Heart right ventricle (tissue), 16 donors: ENCODE results near the gene SERPINA10. TPM values are rescaled to one million over a fixed set of nuclear protein-coding genes. Genes with fewer than 3 reads are reported as not detected.

Experiments used
- ATAC-seq, 8 donors: fragments of 200-7000 bp; cut with Tn5 transposase; one replicate each; pipeline ENCODE4 v1.9.1; 2020; ENCODE audit warnings: mild to moderate bottlenecking in 8 of 8, moderate library complexity in 8 of 8, moderate number of reproducible peaks in 1 of 8
- DNase-seq, 2 donors: peaks; one replicate each; pipeline ENCODE4 v3.0.0-alpha.2; 2020
- H3K27ac ChIP-seq, 10 donors: fragments of 200-600 bp; sonication (generic) in 2 of 10; one replicate each; pipeline versions ENCODE4 v1.5.0 to v1.8.0; 2020 to 2022; ENCODE audit warnings: mild to moderate bottlenecking in 3 of 10
- H3K27me3 ChIP-seq, 7 donors: fragments of 200-600 bp; one replicate each; pipeline ENCODE4 v1.8.0; 2021 to 2022; ENCODE audit warnings: mild to moderate bottlenecking in 2 of 7
- H3K36me3 ChIP-seq, 9 donors: fragments of 200-600 bp; sonication (generic) in 1 of 9; one replicate each; pipeline versions ENCODE4 v1.5.0 to v1.8.0; 2020 to 2022; ENCODE audit warnings: mild to moderate bottlenecking in 2 of 9
- H3K4me1 ChIP-seq, 9 donors: fragments of 200-600 bp; sonication (generic) in 1 of 9; one replicate each; pipeline versions ENCODE4 v1.5.0 to v1.8.0; 2020 to 2022; ENCODE audit warnings: mild to moderate bottlenecking in 4 of 9
- H3K4me3 ChIP-seq, 10 donors: fragments of 200-600 bp; sonication (generic) in 2 of 10; one replicate each; pipeline versions ENCODE4 v1.5.0 to v1.8.0; 2020 to 2022; ENCODE audit warnings: mild to moderate bottlenecking in 7 of 10, moderate library complexity in 2 of 10
- H3K9me3 ChIP-seq, 11 donors: fragments of 200-600 bp in 10 of 11; sonication (generic) in 2 of 11; one replicate each; pipeline versions ENCODE4 v1.5.0 to v1.8.0; 2013 to 2022; ENCODE audit warnings: mild to moderate bottlenecking in 2 of 11, control low read depth in 1 of 11, moderate library complexity in 1 of 11
- CTCF ChIP-seq, 9 donors: fragments of 200-600 bp; sonication (generic) in 2 of 9; IDR thresholded peaks; one replicate each; pipeline versions ENCODE4 v1.5.0 to v1.8.0; 2021 to 2022; ENCODE audit warnings: antibody characterized with exemption in 9 of 9, mild to moderate bottlenecking in 5 of 9, moderate library complexity in 1 of 9
- intact Hi-C, 10 donors: fragments of 100-400 bp; cut with DNase I; formaldehyde crosslinking; loops; one replicate each; pipeline versions ENCODE4 v1.11.1 to v1.14.2; 2022
- polyA plus RNA-seq, 2 donors: library from polyadenylated mRNA; stranded (reverse); fragments of 200-250 nt; gene quantifications; one replicate each; pipeline ENCODE4 v1.2.3, GENCODE V29; 2013
- total RNA-seq, 10 donors: library from RNA; stranded (reverse); fragmentation: NEBNext Ultra II Directional in 3 of 10; extraction: Animal tissue kit (Norgen Biotek cat#: 25700) in 3 of 10; gene quantifications; one replicate each; pipeline versions ENCODE4 v1.2.1 to v1.2.4, GENCODE V29; 2021 to 2023
- donor health status: Arrhythmogenic right ventricular cardiomyopathy.
- donor health status: ischemic (EF 13 %, LVEDD 7.1; RV severe dilation, severe dysfunction).
- donor health status: healthy with polysubstance abuse.
- donor health status: DM: no; HTN: yes; CAD: no.
- donor health status: DM: no; HTN: no; CAD: no.
- donor health status: ischemic (EF 25% LVEDD 6.9; RV normal size, moderate dysfunction).
- donor health status: ischemic (EF 25% LVEDD 5.7; RV mildly dilated, moderate dysfunction).
- donor health status: healthy.
- donor health status: DM: yes; HTN: yes; CAD: no.
- donor health status: Ischemic cardiomyopathy.
- donor health status: ischemic (EF 35%, LVEDD 5.7; RV mildly dilated, moderate dysfunction).
- donor health status: nonischemic (EF 11% LVEDD 7.7; RV severe dilation, severe dysfunction).
- donor health status: DM: yes; HTN: yes; CAD: no.
- donor health status: PGD.
- donor health status: ischemic (EF 29% LVEDD 5.4; RV normal size, mild dysfunction).
- donor health status: nonischemic (EF 23%, LVEDD 6.1; RV moderate dilation, normal function).

Gene SERPINA10
- total and polyA plus RNA-seq, 12 donors, result not detected

GRCh38 chr14:94237046-94237445 lies 56.0 kb downstream of the SERPINA10 start:
- Histone ChIP-seq H3K4me1 (no peaks in the 10 kb centered on the region), H3K4me3 (no peak overlapping the region), H3K27me3 (no peaks in the 10 kb centered on the region), H3K36me3 (no peaks in the 10 kb centered on the region), H3K27ac (no peak overlapping the region), H3K9me3 (no peaks in the 10 kb centered on the region)
- no peak for TF ChIP-seq CTCF (IDR thresholded peaks at IDR 0.05)
- no peak for DNase-seq
- ATAC-seq, result no peak
- intact Hi-C loops, result no loop called here

Other genes starting within 250 kb of the SERPINA10 start
- 100 to 1,000 TPM; 190 to 269 (median 240) TPM for gene DDX24, start 212.1 kb downstream of the SERPINA10 start, total RNA-seq
- gene DDX24, start 212.1 kb downstream of the SERPINA10 start, polyA plus RNA-seq, result 100 to 1,000 TPM in 1 of 2 donors, 10 to 100 TPM in 1; 94.1 to 160 TPM
- 10 to 100 TPM in 9 of 10 donors, 1 to 10 TPM in 1; 7.7 to 23.9 (median 16.2) TPM for gene IFI27L1, start 212.0 kb downstream of the SERPINA10 start, total RNA-seq
- 10 to 100 TPM; 28.8 to 47.4 TPM for gene IFI27L1, start 212.0 kb downstream of the SERPINA10 start, polyA plus RNA-seq
- gene IFI27, start 182.5 kb downstream of the SERPINA10 start, total RNA-seq, result 100 to 1,000 TPM in 8 of 10 donors, 10 to 100 TPM in 2; 76.5 to 473 (median 148) TPM
- gene IFI27, start 182.5 kb downstream of the SERPINA10 start, polyA plus RNA-seq, result 100 to 1,000 TPM; 719 to 721 TPM
- 10 to 100 TPM; 41.5 to 92.9 (median 63.2) TPM for gene IFI27L2, start 163.7 kb downstream of the SERPINA10 start, total RNA-seq
- 100 to 1,000 TPM in 1 of 2 donors, 10 to 100 TPM in 1; 83.3 to 122 TPM for gene IFI27L2, start 163.7 kb downstream of the SERPINA10 start, polyA plus RNA-seq
- under 1 TPM in 5 of 10 donors, not detected in 5; 0.13 to 0.46 (median 0.31) TPM for gene PPP4R4, start 118.9 kb downstream of the SERPINA10 start, total RNA-seq
- under 1 TPM; 0.22 to 0.94 TPM for gene PPP4R4, start 118.9 kb downstream of the SERPINA10 start, polyA plus RNA-seq
- not detected for gene SERPINA6, start 30.1 kb upstream of the SERPINA10 start, total RNA-seq
- not detected for gene SERPINA6, start 30.1 kb upstream of the SERPINA10 start, polyA plus RNA-seq
- not detected for gene SERPINA2, start 73.4 kb upstream of the SERPINA10 start, total RNA-seq
- not detected for gene SERPINA2, start 73.4 kb upstream of the SERPINA10 start, polyA plus RNA-seq
- 10 to 100 TPM in 1 of 10 donors, 1 to 10 TPM in 9; 1.9 to 38.3 (median 3.8) TPM for gene SERPINA1, start 95.3 kb upstream of the SERPINA10 start, total RNA-seq
- gene SERPINA1, start 95.3 kb upstream of the SERPINA10 start, polyA plus RNA-seq, result 1 to 10 TPM; 1.1 to 8.7 TPM
- gene SERPINA11, start 159.5 kb upstream of the SERPINA10 start, total RNA-seq, result not detected
- gene SERPINA11, start 159.5 kb upstream of the SERPINA10 start, polyA plus RNA-seq, result not detected
- gene SERPINA9, start 182.9 kb upstream of the SERPINA10 start, total RNA-seq, result not detected
- gene SERPINA9, start 182.9 kb upstream of the SERPINA10 start, polyA plus RNA-seq, result not detected
- not detected for gene SERPINA12, start 216.2 kb upstream of the SERPINA10 start, total RNA-seq
- not detected for gene SERPINA12, start 216.2 kb upstream of the SERPINA10 start, polyA plus RNA-seq